NCI-H2227 (cell line): Measurements from ENCODE around the gene LRP1B.
"Not testable (repeated sequence)": the region's sequence is repeated elsewhere in the genome, so short reads cannot be mapped to it uniquely, and the experiment has no call there.

Experiments
- DNase-seq: peaks from one replicate; lab custom pipeline; 2025; ENCODE audit not compliant: unreplicated experiment; lab: John Stamatoyannopoulos, UW

The LRP1B gene

DNA sequence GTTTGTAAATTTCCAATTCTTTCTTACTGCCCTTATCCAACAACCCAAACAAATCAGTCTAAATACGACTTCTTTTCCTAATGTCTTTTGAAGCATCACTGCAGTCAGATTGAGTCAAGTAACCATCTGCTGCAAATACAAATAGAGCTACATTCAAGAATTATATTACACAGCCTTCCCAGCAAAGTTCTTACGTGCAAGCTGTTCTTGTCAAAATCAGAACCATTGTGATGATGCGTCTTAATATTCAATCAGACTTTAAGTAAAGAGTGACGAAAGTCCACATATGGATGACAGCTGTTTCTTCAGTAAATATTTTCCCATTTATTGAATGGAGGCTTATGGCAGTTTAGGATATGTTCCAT is 943.8 kb downstream of the LRP1B start:
- DNase-seq: no peak

DNA sequence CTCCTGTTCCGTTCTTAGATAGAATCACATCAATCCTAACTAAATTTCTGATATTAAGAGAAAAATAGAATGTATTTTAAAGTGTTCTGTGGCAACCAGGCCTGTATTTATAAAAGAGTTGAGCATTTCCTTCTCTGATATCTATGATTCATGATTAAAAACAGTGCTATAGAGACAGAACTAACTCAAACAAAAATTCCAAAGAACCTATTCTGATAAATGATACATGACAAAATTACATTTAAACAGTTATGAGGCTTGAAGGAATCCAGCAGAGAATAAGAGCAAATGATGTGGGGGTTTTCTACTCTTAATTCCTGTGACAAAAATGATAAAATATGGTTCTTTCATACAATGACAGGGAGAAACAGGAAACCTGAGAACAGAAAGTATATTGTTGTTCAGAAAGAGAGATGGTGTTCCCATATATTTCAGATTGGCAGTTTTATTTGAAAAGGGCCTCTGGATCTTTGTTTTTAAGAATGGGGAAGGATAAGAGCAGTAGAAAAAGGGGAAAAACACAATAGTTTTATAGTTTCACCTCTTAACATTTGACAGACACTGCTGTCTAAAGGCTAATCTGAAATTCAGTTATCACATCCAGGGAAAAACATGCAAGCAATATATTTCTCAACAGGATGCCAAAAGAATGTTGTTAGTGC is 944.3 kb downstream of the LRP1B start:
- no peak for DNase-seq

DNA sequence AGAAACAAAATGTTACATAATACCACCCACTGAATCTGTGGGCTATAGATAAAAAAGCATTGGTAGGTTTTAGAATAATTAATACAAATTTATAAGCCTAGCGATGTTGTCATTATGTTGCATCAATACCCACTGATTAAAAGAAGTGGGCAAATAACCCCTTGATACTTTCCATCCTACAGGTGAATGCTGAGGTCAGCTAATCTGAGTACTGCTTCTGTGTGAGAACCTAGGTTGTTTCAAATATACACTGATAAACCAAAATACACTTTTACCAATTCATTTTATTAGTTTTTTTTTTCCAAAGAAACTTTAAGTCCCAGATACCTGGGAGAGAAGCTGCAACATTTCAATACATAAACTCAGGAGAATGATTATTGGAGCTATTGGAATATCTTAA is 948.6 kb downstream of the LRP1B start:
- DNase-seq: no peak

DNA sequence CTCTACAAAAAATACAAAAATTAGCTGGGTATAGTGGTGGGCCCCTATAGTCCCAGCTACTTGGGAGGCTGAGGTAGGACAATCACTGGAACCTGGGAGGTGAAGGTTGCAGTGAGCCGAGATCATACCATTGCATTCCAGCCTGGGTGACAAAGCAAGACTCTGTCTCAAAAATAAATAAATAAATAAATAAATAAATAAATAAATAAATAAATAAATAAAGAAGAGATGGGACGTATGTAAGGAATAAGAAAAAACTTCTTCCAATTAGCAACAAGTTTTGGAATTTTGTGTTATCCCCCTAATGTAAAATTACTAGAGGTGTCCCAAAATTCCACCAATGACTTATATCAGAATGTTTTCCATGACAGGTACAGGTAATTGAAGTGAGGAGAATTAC is 961.7 kb downstream of the LRP1B start:
- DNase-seq: not testable (repeated sequence)

DNA sequence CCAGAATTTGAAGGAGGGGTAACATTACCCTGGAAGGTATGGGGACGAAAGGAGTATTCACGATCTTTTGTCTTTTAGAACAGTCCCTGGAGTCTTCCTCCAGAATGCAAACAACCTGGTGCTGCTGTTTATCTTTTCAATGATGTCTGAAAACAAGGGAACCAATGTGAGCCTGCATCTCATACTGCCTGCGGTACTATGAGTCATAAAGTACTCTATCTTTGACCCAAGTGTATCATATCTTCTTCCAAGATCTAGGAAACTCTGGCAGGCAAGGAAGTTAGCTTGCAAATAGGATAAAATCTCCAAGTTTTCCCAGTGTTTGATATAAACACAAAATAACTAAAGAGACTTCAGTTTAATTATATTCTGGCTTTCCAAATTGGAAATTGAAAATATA is 968.5 kb downstream of the LRP1B start:
- no peak for DNase-seq

DNA sequence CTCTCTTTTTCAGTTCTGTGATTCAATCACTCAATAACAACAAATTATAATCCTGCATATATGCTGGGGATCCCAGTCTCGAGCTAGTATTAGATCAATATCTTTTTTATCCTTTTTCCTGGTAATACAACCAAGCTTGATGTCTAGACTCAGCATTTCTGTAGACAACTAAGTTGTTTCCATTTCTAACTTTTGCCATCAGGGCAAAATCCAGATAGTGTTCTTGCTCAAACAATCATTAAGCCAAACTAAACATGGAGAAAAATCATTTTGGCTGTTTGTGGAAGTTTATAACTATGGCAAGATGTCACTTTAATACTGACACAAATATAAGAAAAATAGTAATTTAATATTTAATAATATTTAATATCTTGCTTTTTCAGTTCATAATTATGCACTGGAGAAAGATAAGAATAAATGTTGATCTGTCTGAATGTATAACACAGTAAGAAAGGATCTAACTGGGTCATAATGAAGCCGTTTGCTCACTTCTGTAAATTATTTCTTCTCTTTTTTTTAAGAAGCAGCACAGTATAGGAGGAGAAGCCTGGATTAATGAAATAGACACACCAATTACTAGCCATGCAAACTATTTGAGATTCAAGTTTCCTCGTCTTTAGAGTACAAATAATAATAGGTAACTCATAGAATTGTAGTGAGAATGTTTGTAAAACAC is 979.1 kb downstream of the LRP1B start:
- no peak for DNase-seq

DNA sequence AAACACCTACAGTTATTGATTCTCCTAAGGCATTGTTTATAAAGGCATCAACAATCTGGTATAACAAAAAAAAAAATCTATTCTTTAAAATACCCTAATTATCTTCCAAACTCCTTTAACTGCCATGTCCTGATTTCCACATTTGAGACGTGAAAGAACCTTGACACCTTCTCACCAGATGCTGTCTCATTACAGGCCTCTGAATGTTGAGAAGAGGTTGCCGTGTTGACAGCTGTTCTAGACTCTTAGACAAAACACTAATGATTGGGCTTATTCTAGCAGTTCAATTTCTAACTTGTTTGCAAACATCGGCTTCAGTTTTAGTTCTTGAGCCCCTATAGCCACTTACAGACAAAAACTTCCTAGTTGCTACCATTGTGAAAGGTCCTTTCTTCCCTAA is 988.8 kb downstream of the LRP1B start:
- DNase-seq: no peak

DNA sequence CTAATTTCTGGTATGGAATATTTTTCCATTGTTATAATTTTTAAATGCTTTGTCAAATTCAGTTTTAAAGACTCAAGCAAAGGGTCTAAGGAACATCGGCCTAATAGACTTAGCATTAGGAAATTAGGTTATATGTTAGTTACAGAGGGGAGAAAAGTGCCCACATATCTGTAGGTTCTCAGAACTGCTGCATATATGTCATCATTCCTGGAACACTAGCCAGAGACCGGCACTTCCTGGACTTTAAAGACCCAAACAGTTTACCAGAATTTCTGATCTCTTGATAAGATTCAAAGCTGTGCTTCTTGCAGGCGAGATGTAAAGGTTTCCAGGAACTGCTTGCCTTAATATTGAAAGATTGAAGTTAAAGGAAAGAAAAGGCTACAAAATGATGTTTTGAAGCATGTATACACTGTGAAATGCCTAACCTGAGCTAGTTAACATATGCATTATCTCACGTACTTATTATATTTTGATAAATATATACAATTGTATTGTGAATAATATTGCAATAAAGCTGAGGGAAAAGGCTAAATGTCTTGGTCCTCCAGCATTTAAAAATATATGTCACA is 993.6 kb downstream of the LRP1B start:
- no peak for DNase-seq

DNA sequence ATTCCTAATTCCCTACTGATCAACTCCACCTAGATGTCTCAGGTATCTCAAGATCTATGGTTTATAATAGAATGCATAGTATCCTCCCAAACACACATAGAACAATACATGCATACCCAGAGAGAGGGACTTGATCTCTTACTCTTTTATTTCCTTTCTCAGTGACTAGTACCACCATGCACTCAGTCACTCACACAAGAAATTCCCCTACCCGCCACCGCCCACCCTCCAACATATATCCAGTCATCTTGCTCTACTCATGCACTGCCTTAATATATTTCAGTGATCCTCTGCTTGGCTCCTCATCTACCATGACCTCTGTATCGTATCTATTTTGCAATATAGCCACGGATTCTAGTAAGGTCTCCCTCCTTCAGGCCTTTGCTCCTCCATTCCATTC is 996.9 kb downstream of the LRP1B start:
- no peak for DNase-seq

DNA sequence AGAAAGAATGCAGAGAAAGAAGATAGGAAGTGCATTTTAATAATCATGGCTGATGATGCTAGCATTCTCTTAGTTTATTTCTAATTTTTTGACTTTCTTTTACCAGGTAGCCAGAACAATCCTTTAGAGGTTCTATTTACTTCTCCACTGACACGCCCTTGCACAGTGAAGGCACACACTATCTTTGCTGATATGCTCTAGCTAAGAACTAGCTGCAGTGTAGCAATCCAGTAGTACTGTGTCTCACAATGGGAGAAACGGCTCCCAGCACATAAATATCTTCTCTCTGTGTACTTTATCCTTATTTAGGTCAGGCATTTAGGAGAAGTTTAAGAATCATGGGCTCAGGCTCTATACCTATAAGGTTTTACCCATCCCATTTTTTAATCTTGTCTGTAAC is 1005.4 kb downstream of the LRP1B start:
- DNase-seq: no peak

DNA sequence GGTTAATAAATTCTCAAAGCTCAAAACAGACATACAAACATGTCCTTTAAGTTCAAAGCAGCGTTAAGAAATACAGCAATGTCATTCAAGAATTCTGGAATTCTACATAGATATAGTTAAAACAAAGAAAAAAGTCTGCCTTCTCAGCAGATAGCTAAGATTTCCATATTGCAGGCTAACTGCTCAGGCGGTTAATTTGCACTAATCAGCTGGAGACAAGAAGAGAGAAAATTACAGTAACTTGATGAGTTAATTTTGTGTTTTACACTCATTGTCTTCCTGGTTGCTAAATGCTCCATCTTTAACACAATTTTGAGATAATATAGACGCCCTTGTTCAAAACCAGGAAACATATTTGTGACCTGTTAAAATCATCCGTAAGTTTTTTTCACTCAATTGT is 1012.0 kb downstream of the LRP1B start:
- no peak for DNase-seq

DNA sequence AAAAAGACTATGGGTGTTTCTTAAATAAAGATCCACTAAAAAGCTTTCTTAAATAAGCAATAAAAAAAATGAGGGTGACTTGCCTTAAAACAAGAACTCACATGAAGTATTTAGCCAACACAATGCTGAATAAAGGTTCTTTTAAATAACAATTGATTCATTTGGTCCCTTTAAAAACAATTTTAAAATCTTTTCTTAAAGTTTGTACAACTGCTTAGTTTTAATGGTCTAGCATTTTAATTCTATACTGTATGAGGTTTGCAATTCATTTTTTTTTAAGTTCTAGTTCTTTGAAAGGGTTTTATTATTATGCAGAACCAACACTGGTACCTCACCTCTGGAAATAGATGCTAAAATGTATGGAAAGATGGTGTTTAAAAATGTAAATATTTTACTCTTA is 1017.5 kb downstream of the LRP1B start:
- DNase-seq: no peak

DNA sequence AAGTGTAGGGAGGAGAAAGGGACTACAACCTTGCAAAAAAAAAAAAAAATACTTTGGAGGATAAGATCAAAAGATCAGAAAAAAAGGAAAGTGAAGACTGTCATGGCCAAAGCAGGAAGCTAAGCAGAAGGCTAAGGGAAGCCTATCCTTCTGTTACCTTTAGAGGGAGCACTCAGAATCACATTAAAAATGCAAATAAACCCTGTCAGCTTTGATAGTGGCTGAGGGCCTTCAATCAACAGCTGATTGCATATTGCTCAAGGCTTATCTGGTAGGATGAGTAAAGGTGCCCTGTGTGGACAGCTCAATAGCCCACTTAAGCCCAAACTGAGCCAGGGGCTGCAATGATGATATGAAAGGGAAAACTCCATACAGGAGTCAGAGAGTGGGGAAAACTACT is 1021.2 kb downstream of the LRP1B start:
- DNase-seq: no peak

DNA sequence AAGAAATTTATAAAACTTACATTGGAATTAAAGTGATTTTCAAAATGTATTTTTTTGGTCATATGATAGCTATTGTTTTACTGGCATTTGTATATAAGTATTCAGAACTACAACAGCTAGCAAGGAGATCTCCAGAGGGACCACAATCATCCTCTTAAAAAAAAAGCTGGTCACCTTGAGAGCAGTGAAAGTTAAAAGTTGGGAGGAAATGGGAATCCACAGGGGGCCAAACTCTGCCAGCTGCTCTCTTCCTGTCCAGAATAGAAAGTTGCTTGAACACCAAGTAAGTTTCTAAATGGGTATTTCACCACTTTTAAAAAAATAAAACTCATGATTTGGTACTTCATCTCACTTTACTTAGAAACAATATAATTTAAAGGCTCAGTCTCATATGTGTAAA is 1025.1 kb downstream of the LRP1B start:
- DNase-seq: no peak

DNA sequence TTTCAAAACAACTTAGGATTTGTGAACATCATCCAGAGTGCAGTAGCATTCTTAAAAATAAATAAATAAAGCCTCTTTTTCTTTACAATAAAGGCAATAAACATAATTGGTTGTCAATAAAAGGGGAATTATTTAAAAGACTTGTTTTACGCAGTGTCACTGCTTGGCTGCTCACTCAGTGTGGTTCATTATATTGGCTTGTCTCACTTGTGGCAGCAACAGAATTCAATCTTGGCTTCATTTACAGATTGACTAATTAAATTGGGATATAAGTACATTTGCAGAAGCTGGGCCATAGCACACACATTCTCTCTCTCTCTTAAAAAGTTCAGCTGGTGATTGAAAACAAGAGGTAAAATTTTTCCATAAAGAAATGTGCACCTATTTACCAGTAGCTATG is 1027.6 kb downstream of the LRP1B start:
- no peak for DNase-seq

DNA sequence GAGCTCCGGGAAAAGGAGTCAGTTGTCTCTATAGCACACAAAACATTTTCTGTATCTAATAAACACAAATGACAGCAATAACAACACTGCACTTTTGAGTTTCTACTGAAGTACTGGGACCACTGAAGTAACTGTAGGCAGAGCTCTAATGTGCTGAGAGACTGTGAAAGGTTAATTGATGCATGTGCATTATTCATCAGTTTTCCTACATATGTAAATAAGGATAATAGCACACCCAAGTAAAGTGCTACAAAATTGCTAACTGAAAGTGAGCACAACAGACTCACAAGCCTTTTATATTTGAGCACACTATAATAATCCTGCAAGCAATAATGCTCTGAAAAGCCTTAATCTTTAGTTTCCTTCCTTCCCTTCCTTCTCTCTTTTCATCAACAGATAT is 1051.6 kb downstream of the LRP1B start:
- no peak for DNase-seq

DNA sequence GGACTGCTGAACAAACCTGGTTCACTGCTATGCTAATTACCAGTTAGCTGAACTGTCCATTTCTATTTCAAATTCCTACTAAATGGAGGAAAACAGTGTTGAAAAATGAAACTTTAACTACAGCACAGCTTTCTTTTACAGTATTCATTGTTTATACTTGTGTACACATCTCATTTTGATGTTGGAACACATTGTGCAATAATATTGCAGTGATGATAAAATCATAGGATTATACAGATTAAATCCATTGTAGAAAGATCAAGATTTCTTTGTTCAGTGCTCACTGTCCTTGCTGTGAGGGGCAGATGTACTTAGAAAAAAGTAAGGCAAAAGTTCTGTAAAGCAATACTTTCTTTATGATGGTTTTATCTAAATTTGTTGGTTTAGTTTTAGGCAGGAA is 1055.1 kb downstream of the LRP1B start:
- no peak for DNase-seq

DNA sequence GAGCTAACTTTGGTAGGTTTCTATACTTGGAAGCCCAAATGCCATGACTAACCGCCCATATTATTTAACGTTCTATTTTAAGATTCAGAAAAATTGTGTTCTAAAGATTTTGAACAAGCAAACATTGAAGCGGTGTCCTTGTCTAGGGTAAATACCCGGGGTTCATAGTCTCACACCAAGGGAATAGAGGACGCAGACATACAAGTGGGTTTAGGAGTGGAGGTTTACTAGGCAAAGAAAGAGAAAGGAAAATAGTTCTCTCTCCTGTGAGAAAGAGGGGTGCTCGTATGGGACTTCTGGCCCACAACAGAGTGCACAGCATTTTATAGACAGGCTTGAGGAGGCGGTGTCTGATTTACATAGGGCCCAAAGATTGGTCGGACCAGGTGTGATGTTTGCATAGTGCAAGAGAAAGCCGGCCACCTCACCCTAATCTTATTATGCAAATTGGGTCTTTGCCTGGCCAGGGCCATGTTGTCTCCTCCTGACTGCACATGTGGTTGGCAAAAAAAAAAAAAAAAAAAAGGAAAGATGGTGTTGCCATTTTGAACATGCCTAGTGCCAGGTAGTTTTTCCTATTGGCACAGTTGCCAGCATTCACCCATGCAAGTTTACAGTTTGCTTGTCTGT is 1062.6 kb downstream of the LRP1B start:
- no peak for DNase-seq

DNA sequence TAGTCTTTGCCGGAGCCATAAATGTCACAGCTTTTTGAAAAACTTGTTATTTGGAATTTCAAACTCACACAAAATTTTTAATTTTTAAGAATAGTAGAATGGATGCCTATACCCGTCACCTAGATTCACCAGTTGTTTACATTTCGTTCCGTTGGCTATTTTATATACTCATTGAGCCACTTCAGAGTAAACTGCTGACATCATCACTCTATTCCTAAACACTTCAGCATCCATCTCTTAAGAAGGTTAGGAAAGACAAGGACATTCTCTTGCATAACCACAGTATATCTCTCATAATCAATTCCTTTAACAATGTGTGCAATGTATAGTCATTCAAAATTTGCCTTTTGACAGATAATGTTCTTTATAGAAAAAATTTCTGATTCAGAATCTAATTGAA is 1065.8 kb downstream of the LRP1B start:
- no peak for DNase-seq

DNA sequence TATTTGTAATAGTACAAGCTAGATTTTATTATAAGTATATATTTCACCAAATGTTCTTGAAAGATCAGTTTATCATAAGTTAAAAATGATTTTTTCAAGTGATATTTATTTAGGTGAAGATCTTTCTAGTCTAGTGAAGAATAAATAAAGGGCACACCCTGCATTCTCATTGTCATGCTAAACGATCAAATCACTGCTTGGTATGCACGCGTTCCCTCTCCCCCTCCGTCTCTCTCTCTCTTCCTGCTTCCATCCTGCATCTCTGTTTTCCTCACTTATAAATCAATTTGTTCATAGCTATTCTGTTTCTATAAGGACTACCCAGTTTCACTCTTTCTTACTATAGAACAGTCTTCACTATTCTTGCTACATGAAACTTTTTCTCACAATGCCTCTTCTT is 1067.4 kb downstream of the LRP1B start:
- DNase-seq: no peak

DNA sequence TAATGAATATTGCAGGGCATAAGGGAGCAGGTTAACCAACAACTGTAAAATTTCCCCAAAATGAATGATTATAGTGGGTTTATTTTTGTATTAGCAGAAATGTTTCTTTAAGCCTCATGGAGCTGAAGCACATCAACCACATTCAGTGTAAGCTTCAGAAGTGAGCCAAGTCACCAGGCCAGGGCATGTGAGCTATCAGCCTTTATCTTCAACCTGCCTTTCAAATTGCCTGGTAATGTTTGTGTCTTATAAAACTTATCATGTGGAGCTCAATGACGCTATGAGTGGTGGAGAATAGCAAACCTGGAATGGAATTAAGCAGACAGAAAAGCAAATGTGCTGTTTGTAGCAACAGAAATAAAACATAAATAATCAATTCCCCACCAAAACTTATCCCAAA is 1068.4 kb downstream of the LRP1B start:
- DNase-seq: no peak

DNA sequence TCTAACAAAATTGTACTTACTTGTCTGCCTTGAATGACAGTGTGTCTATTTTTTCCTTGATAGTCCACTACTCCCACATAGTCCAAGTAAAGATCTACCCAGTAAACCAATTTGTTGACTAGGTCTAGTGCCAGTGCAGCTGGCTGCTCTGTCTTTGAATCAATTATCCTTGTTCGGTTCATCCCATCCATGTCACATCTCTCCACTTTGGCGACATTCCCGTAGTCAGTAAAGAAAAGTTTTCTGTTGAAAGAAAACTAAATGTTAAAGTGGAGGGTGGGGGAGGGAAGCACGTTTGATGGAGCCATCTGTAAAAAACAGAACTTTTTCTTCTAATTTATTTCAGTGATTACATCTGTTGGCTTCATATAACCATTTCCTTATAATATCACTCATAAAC is 1068.8 kb downstream of the LRP1B start:
- DNase-seq: no peak
